HUES64 (cell line): ENCODE results near the gene GRK5.

Experiments
- H3K27ac ChIP-seq: 2 replicates; pipeline ENCODE4 v1.7.0; 2013; ENCODE audit warnings: low read depth, low read length, inconsistent platforms
- H3K27me3 ChIP-seq: 2 replicates; pipeline ENCODE4 v1.6.1; 2013; ENCODE audit warnings: mild to moderate bottlenecking, low read length; ENCODE audit not compliant: insufficient read depth
- H3K36me3 ChIP-seq: 2 replicates; pipeline ENCODE4 v1.6.1; 2013; ENCODE audit warnings: mild to moderate bottlenecking, low read length; ENCODE audit not compliant: insufficient read depth
- H3K4me1 ChIP-seq: 2 replicates; pipeline ENCODE4 v1.6.1; 2013; ENCODE audit warnings: mild to moderate bottlenecking, low read length, moderate library complexity; ENCODE audit not compliant: insufficient read depth
- H3K4me3 ChIP-seq: 2 replicates; pipeline ENCODE4 v1.5.1; 2013; ENCODE audit warnings: mild to moderate bottlenecking, low read length, moderate library complexity
- H3K9ac ChIP-seq: 2 replicates; pipeline ENCODE4 v1.6.1; 2013; ENCODE audit warnings: mild to moderate bottlenecking, low read depth, low read length
- H3K9me3 ChIP-seq: 2 replicates; pipeline ENCODE4 v1.6.1; 2013; ENCODE audit warnings: low read depth, low read length; ENCODE audit not compliant: insufficient read depth
- whole genome bisulfite sequencing: fragments of 150-250, 120-280 bp; methylation state at CpG from one replicate; pipeline ENCODE4 v1.1.7; 2013; ENCODE audit warnings: missing lambda C conversion rate; 5-methylcytosine and 5-hydroxymethylcytosine counted together

The GRK5 gene

GRCh38 chr10:119470920-119471702, 263.7 kb downstream of the GRK5 start:
- no peaks in the 10 kb centered on the region for H3K4me1 ChIP-seq
- no peak overlapping the region for H3K9ac ChIP-seq
- peaks cover 25% of the 10 kb centered on the region for H3K27me3 ChIP-seq
- H3K4me3 ChIP-seq, result no peak overlapping the region
- no peaks in the 10 kb centered on the region for H3K9me3 ChIP-seq
- 77% methylated on average over 2 of the region's 3 CpGs for WGBS
- H3K36me3 ChIP-seq, result no peaks in the 10 kb centered on the region
- no peak overlapping the region for H3K27ac ChIP-seq

DNA sequence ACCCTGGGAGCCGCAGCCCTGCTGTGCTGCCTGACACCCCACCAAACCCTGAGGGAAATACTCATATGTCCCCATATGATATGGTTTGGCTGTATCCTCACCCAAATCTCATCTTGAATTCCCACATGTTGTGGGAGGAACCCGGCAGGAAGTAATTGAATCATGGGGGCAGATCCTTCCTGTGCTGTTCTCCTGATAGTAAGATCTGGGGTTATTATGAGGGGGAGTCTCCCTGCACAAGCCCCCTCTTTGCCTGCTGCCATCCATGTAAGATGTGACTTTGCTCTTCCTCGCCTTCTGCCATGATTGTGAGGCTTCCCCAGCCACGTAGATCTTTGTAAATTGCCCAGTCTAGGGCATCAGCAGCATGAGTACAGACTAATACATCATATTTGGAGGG, 266.4 kb downstream of the GRK5 start:
- WGBS, result 91% methylated on average over 4 of the region's 4 CpGs
- H3K9ac ChIP-seq, result no peak overlapping the region
- H3K36me3 ChIP-seq, result no peaks in the 10 kb centered on the region
- H3K27ac ChIP-seq, result no peak overlapping the region
- H3K4me1 ChIP-seq, result peaks cover 4% of the 10 kb centered on the region; the same call in 1 of the 2 replicates
- no peaks in the 10 kb centered on the region for H3K9me3 ChIP-seq
- H3K4me3 ChIP-seq, result no peak overlapping the region
- H3K27me3 ChIP-seq, result peaks cover 51% of the 10 kb centered on the region

GRCh38 chr10:119474606-119475005, 267.2 kb downstream of the GRK5 start:
- 92% methylated on average over 10 of the region's 10 CpGs for WGBS
- Histone ChIP-seq H3K4me3 (no peak overlapping the region), H3K27me3 (peaks cover 59% of the 10 kb centered on the region)

DNA sequence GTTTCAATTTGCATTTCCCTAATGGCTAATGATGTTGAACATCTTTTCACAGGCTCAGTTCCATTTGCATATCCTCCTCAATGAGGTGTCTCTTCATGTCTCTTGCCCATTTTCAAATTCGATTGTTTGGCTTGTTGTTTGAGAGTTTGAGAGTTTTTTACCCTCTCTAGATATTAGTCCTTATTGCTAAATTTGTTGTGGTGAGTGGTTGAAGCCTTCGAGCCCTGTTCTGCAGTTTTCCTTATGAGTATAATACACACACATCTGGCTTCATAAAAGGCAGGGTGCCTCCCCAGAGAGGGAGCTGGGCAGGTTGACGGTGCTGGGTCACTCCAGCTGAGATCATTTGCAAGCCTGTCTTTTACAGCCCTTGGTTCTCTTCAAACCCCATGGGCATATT, 270.1 kb downstream of the GRK5 start:
- Histone ChIP-seq H3K27me3 (peaks cover 79% of the 10 kb centered on the region), H3K4me1 (peaks cover 9% of the 10 kb centered on the region; the same call in 1 of the 2 replicates), H3K9me3 (no peaks in the 10 kb centered on the region), H3K27ac (no peak overlapping the region), H3K36me3 (no peaks in the 10 kb centered on the region), H3K9ac (no peak overlapping the region), H3K4me3 (no peak overlapping the region)
- 11% methylated on average over 1 of the region's 3 CpGs for WGBS

More at GRCh38 chr10:119474606-119475005, 267.2 kb downstream of the GRK5 start:
- Histone ChIP-seq H3K36me3 (no peaks in the 10 kb centered on the region), H3K27ac (no peak overlapping the region), H3K9me3 (no peaks in the 10 kb centered on the region), H3K9ac (no peak overlapping the region), H3K4me1 (peaks cover 6% of the 10 kb centered on the region; the same call in 1 of the 2 replicates)

- 42% methylated on average over 8 of the region's 8 CpGs for WGBS
- no peaks in the 10 kb centered on the region for H3K36me3 ChIP-seq
- peaks cover 86% of the 10 kb centered on the region for H3K27me3 ChIP-seq
- no peak overlapping the region for H3K27ac ChIP-seq
- peaks cover 9% of the 10 kb centered on the region; the same call in 1 of the 2 replicates for H3K4me1 ChIP-seq
- H3K9ac ChIP-seq, result no peak overlapping the region
- H3K4me3 ChIP-seq, result no peak overlapping the region
- H3K9me3 ChIP-seq, result no peaks in the 10 kb centered on the region
These were observed 270.9 kb downstream of the GRK5 start for GRCh38 chr10:119478111-119478802.

- no peak overlapping the region for H3K9ac ChIP-seq
- H3K27me3 ChIP-seq, result peaks cover 86% of the 10 kb centered on the region
- no peaks in the 10 kb centered on the region for H3K36me3 ChIP-seq
- H3K4me1 ChIP-seq, result peaks cover 9% of the 10 kb centered on the region; the same call in 1 of the 2 replicates
- WGBS, result 29% methylated on average over 6 of the region's 6 CpGs
- no peak overlapping the region for H3K27ac ChIP-seq
- H3K4me3 ChIP-seq, result no peak overlapping the region
- H3K9me3 ChIP-seq, result no peaks in the 10 kb centered on the region
These were observed 271.5 kb downstream of the GRK5 start for GRCh38 chr10:119478811-119479341.

DNA sequence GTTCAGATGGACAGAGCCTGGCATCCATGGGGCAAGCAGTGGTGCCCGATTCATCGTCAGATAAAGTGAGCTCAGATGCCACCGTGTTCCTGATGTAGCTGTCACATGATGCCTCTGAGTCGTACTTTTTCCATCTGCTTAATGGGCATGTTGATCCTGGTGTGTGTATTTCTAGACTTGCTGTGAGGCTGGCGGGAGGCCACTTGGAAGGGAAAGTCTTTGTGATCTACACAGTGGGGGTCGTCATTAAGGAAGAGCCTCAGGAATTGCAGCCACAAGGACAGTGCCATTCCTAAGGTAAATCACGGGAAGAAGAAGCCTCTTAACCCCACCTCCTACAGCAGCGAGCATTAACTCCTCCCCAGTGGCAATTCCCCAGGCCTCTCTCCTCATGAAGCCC, 272.2 kb downstream of the GRK5 start:
- Histone ChIP-seq H3K9me3 (no peaks in the 10 kb centered on the region), H3K27ac (no peak overlapping the region), H3K4me3 (no peak overlapping the region), H3K4me1 (peaks cover 9% of the 10 kb centered on the region; the same call in 1 of the 2 replicates), H3K36me3 (no peaks in the 10 kb centered on the region), H3K27me3 (peaks cover 84% of the 10 kb centered on the region), H3K9ac (no peak overlapping the region)
- whole genome bisulfite sequencing, result 4% methylated on average over 8 of the region's 8 CpGs

GRCh38 chr10:119480667-119481066, 273.3 kb downstream of the GRK5 start:
- WGBS, result 79% methylated on average over 4 of the region's 4 CpGs
- peaks cover 72% of the 10 kb centered on the region for H3K27me3 ChIP-seq
- H3K4me3 ChIP-seq, result no peak overlapping the region

GRCh38 chr10:119481781-119482426, 274.5 kb downstream of the GRK5 start:
- Histone ChIP-seq H3K27me3 (peaks cover 61% of the 10 kb centered on the region), H3K9ac (no peak overlapping the region)
- WGBS, result 96% methylated on average over 11 of the region's 12 CpGs

More at GRCh38 chr10:119480667-119481066, 273.3 kb downstream of the GRK5 start:
- Histone ChIP-seq H3K27ac (no peak overlapping the region), H3K4me1 (peaks cover 9% of the 10 kb centered on the region; the same call in 1 of the 2 replicates), H3K36me3 (no peaks in the 10 kb centered on the region), H3K9ac (no peak overlapping the region), H3K9me3 (no peaks in the 10 kb centered on the region)

DNA sequence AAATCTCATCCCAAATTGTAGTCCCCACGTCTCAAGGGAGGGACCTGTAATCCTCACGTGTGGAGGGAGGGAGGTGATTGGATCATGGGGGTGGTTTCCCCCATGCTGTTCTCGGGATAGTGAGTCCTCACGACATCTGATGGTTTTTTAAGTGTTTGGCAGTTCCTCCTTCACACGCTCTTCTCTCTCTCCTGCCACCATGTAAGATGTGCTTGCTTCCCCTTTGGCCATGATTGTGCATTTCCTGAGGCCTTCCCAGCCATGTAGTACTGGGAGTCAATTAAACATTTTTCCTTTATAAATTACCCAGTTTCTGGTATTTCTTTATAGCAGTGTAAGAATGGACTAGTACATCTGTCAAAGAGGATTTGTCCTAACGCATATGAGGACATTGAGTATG, 275.6 kb downstream of the GRK5 start:
- H3K4me3 ChIP-seq, result no peak overlapping the region
- H3K9ac ChIP-seq, result no peak overlapping the region
- 85% methylated on average over 5 of the region's 6 CpGs for WGBS
- H3K4me1 ChIP-seq, result peaks cover 5% of the 10 kb centered on the region; the same call in 1 of the 2 replicates
- no peaks in the 10 kb centered on the region for H3K36me3 ChIP-seq
- H3K27ac ChIP-seq, result no peak overlapping the region
- no peaks in the 10 kb centered on the region for H3K9me3 ChIP-seq
- H3K27me3 ChIP-seq, result peaks cover 50% of the 10 kb centered on the region

More at GRCh38 chr10:119481781-119482426, 274.5 kb downstream of the GRK5 start:
- Histone ChIP-seq H3K4me3 (no peak overlapping the region), H3K27ac (no peak overlapping the region), H3K9me3 (no peaks in the 10 kb centered on the region), H3K36me3 (no peaks in the 10 kb centered on the region), H3K4me1 (peaks cover 9% of the 10 kb centered on the region; the same call in 1 of the 2 replicates)
